ENCODE measurements around the gene DVL2. TPM values are rescaled to one million over a fixed set of nuclear protein-coding genes. Genes with fewer than 3 reads are reported as not detected.

DVL2 gene
- total and polyA plus RNA-seq, 2 of the 13 experiments (the other 11 are each of a cell fraction or from before 2014, with no cell fraction given) = 5.7 to 38.2 TPM

DNA sequence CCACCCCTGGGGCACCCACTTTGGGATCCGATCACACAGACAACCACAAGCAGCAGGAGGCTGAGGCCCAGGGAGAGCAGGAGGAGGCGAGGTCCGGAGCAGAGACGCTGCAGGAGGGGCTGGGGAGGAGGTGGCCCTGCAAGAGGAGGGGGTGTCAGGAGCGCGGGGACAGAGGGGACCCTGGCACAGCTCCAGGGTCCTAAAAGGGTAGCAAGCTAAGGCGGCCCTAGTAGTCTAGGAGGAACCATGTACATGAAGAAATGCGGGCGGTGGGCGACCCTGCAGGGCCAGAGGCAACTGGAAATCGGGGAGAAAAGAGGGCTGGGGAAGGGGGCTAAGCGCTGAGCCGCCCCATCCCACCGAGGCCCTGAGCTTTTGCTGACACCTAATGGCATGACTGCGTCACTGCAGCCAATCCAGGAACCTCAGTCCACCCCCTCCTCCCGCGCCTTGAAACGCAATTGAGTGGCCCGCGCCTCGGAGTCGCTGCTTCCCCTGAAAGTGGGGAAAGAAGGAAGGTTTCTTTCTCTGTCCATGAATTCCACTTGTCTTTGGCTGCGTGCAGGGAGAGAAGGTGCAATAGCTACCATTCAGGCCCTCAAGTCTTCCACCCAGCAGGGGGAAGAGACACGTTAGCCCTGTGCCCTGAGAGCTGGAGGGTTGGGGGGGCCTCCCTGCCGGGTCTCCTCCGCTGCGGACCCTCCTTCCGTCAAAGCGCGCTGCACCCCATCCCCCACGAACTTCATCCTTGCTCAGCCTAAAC, 56.9 kb downstream of the DVL2 start (continued):
- TF ChIP-seq, protein P1, sequence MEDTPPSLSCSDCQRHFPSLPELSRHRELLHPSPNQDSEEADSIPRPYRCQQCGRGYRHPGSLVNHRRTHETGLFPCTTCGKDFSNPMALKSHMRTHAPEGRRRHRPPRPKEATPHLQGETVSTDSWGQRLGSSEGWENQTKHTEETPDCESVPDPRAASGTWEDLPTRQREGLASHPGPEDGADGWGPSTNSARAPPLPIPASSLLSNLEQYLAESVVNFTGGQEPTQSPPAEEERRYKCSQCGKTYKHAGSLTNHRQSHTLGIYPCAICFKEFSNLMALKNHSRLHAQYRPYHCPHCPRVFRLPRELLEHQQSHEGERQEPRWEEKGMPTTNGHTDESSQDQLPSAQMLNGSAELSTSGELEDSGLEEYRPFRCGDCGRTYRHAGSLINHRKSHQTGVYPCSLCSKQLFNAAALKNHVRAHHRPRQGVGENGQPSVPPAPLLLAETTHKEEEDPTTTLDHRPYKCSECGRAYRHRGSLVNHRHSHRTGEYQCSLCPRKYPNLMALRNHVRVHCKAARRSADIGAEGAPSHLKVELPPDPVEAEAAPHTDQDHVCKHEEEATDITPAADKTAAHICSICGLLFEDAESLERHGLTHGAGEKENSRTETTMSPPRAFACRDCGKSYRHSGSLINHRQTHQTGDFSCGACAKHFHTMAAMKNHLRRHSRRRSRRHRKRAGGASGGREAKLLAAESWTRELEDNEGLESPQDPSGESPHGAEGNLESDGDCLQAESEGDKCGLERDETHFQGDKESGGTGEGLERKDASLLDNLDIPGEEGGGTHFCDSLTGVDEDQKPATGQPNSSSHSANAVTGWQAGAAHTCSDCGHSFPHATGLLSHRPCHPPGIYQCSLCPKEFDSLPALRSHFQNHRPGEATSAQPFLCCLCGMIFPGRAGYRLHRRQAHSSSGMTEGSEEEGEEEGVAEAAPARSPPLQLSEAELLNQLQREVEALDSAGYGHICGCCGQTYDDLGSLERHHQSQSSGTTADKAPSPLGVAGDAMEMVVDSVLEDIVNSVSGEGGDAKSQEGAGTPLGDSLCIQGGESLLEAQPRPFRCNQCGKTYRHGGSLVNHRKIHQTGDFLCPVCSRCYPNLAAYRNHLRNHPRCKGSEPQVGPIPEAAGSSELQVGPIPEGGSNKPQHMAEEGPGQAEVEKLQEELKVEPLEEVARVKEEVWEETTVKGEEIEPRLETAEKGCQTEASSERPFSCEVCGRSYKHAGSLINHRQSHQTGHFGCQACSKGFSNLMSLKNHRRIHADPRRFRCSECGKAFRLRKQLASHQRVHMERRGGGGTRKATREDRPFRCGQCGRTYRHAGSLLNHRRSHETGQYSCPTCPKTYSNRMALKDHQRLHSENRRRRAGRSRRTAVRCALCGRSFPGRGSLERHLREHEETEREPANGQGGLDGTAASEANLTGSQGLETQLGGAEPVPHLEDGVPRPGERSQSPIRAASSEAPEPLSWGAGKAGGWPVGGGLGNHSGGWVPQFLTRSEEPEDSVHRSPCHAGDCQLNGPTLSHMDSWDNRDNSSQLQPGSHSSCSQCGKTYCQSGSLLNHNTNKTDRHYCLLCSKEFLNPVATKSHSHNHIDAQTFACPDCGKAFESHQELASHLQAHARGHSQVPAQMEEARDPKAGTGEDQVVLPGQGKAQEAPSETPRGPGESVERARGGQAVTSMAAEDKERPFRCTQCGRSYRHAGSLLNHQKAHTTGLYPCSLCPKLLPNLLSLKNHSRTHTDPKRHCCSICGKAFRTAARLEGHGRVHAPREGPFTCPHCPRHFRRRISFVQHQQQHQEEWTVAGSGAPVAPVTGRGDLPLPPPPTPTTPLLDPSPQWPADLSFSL (CRISPR knock-in tag; IDR thresholded peaks at IDR 0.05) = peak; percentile 69; the same call in 1 of the 2 replicates
- TF ChIP-seq, protein P2, sequence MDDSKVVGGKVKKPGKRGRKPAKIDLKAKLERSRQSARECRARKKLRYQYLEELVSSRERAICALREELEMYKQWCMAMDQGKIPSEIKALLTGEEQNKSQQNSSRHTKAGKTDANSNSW (CRISPR knock-in tag; IDR thresholded peaks at IDR 0.05; ENCODE audit: borderline replicate concordance) = 0 out of 2 replicates have a peak, but pooled peaks have one; percentile 22
- no peak for TF ChIP-seq MTF2 (CRISPR knock-in tag; IDR thresholded peaks at IDR 0.05; ENCODE audit: borderline replicate concordance)
- peak; percentile 39 for TF ChIP-seq CCDC6 (CRISPR knock-in tag; IDR thresholded peaks at IDR 0.05)
- peak; percentile 92; the same call in 1 of the 2 replicates for TF ChIP-seq ZNF816 (CRISPR knock-in tag; IDR thresholded peaks at IDR 0.05; ENCODE audit: borderline replicate concordance)
- peak; percentile 22 for TF ChIP-seq RBM39 (IDR thresholded peaks at IDR 0.05; ENCODE audit: low read depth, low read length, poor library complexity, severe bottlenecking)
- peak; percentile 16 for TF ChIP-seq ZNF781 (CRISPR knock-in tag; IDR thresholded peaks at IDR 0.05; ENCODE audit: borderline replicate concordance, not compliant biosample characterization)
- no peak; the same call in 1 of the 2 replicates for TF ChIP-seq ZNF83 (CRISPR knock-in tag; IDR thresholded peaks at IDR 0.05; ENCODE audit: borderline replicate concordance)
- no peak for TF ChIP-seq ZNF354B (CRISPR knock-in tag; IDR thresholded peaks at IDR 0.05)
- TF ChIP-seq, protein P3, sequence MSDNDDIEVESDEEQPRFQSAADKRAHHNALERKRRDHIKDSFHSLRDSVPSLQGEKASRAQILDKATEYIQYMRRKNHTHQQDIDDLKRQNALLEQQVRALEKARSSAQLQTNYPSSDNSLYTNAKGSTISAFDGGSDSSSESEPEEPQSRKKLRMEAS (IDR thresholded peaks at IDR 0.05) = peak; percentile 8; the same call in 1 of the 2 replicates
- TF ChIP-seq, protein P4, sequence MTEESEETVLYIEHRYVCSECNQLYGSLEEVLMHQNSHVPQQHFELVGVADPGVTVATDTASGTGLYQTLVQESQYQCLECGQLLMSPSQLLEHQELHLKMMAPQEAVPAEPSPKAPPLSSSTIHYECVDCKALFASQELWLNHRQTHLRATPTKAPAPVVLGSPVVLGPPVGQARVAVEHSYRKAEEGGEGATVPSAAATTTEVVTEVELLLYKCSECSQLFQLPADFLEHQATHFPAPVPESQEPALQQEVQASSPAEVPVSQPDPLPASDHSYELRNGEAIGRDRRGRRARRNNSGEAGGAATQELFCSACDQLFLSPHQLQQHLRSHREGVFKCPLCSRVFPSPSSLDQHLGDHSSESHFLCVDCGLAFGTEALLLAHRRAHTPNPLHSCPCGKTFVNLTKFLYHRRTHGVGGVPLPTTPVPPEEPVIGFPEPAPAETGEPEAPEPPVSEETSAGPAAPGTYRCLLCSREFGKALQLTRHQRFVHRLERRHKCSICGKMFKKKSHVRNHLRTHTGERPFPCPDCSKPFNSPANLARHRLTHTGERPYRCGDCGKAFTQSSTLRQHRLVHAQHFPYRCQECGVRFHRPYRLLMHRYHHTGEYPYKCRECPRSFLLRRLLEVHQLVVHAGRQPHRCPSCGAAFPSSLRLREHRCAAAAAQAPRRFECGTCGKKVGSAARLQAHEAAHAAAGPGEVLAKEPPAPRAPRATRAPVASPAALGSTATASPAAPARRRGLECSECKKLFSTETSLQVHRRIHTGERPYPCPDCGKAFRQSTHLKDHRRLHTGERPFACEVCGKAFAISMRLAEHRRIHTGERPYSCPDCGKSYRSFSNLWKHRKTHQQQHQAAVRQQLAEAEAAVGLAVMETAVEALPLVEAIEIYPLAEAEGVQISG (CRISPR knock-in tag; IDR thresholded peaks at IDR 0.05) = 0 out of 2 replicates have a peak, but pooled peaks have one; percentile 25
- TF ChIP-seq HNRNPLL (IDR thresholded peaks at IDR 0.05; ENCODE audit: low read depth, low read length, poor library complexity, severe bottlenecking) = peak; percentile 31
- peak; percentile 60; the same call in 1 of the 2 replicates for TF ChIP-seq ZNF75D (CRISPR knock-in tag; IDR thresholded peaks at IDR 0.05; ENCODE audit: borderline replicate concordance)
- TF ChIP-seq ZNF713 (CRISPR knock-in tag; IDR thresholded peaks at IDR 0.05) = no peak
- no peak for TF ChIP-seq ARID2 (CRISPR knock-in tag; IDR thresholded peaks at IDR 0.05; ENCODE audit: borderline replicate concordance)
- peak; percentile 23; the same call in 1 of the 2 replicates for TF ChIP-seq ZNF331 (CRISPR knock-in tag; IDR thresholded peaks at IDR 0.05)
- 0 out of 2 replicates have a peak, but pooled peaks have one; percentile 25 for TF ChIP-seq SMC3 (IDR thresholded peaks at IDR 0.05; ENCODE audit: low read length)
- no peak for TF ChIP-seq ZNF256 (CRISPR knock-in tag; conservative IDR thresholded peaks at IDR 0.05)

All from HepG2 (cell line).